Measurements from ENCODE around the gene CLK4. TPM values are rescaled to one million over a fixed set of nuclear protein-coding genes. Genes with fewer than 3 reads are reported as not detected.

The CLK4 gene
- total and polyA plus RNA-seq, 2 donors from 2014 or later, result 15.4 to 37.8 TPM

DNA sequence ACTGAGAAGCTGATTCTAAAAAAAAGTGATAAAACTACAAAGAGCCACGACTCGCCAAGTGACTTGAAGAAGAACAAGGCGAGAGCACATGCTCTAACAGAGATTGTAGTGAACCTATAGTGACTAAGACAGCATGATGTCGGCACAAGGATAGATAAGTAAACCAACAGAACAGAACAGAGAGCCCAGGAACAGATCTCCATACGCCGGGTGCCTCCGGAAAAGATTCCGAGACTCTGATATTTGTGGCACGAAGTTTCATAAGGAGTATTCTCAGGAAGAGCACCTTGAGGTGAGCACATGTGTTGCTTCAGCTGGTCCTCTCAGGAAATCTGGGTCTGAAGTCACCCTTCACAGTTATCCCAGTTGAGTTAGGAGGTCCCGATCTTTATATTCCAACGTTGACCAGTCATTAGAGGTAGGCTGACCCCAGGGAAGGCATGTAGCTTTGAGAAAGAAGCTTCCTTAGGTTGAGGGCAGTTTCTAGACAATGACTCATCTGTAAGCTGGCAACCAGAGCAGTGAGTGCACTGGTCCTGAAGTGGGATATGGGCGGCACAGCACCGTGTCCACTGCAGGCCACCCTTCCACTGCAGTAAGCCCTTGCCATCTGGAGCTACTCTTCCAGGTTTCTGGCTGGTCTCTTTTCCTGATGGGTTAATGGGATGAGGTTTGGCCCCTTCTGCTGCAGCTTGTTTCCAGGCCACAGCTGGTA lies 13.6 kb upstream of the CLK4 start:
- Histone ChIP-seq H3K9ac (ENCODE audit: low read length in 3 of 3) (no peak overlapping the region), H3K27ac (ENCODE audit: low read depth in 2 of 2, low read length in 2 of 2) (no peak overlapping the region), H3K27me3 (ENCODE audit: control insufficient read depth, insufficient read depth, low read length) (no peaks in the 10 kb centered on the region), H3K4me3 (ENCODE audit: low read length in 3 of 3) (no peak overlapping the region), H3K36me3 (ENCODE audit: control insufficient read depth in 2 of 3, insufficient read depth in 3 of 3, low read length in 3 of 3) (no peaks in the 10 kb centered on the region), H3K9me3 (ENCODE audit: control insufficient read depth in 2 of 3, insufficient read depth in 1 of 3, low read length in 3 of 3) (peaks cover 0 to 11% (median 0%) of the 10 kb centered on the region in 3 donors), H3K4me1 (ENCODE audit: control insufficient read depth in 2 of 3, insufficient read depth in 2 of 3, low read depth in 1 of 3, low read length in 3 of 3) (no peaks in the 10 kb centered on the region)
- FAIRE-seq (no peak), DNase-seq (no peak)
- TF ChIP-seq, protein P1, sequence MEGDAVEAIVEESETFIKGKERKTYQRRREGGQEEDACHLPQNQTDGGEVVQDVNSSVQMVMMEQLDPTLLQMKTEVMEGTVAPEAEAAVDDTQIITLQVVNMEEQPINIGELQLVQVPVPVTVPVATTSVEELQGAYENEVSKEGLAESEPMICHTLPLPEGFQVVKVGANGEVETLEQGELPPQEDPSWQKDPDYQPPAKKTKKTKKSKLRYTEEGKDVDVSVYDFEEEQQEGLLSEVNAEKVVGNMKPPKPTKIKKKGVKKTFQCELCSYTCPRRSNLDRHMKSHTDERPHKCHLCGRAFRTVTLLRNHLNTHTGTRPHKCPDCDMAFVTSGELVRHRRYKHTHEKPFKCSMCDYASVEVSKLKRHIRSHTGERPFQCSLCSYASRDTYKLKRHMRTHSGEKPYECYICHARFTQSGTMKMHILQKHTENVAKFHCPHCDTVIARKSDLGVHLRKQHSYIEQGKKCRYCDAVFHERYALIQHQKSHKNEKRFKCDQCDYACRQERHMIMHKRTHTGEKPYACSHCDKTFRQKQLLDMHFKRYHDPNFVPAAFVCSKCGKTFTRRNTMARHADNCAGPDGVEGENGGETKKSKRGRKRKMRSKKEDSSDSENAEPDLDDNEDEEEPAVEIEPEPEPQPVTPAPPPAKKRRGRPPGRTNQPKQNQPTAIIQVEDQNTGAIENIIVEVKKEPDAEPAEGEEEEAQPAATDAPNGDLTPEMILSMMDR (IDR thresholded peaks at IDR 0.05; ENCODE audit: borderline replicate concordance, extremely low read depth, insufficient read depth), result no peak
- intact Hi-C loops (cut with DNase I), result no loop called here

DNA sequence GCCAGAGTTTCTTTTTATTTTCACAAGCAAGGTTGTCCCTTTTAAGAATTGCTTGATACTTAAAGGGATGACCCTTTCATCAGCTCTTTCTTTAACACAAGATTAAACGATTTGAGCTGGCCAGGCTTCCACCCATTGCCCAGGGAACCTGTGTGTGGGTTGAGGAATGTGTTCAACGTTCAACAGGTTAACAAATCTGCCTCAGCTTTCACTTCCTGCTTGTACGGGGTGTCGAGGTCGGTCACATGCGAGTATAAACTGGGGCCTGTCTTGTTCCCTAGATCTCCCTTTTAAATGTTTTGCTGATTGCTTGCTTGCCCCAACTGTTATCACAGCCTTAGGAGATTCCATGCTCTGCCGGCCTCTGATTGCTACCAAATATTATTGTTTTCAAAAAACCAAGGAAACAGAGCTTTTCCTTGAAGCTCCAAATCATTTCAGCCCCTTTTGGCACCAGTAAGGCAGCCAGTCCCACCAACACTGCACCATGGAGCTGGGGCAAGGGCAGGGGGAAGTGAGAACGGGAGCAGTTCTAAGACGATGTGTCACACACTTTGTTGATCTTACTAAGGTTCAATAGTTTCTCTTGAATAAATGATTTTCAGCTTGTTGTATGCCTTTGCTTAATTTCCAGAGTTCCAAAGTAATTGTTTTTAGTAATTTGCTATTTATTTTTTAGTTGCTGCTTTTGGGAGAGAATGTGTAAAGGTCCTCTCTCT lies 10.7 kb upstream of the CLK4 start:
- intact Hi-C loops (cut with DNase I), result no loop called here
- Histone ChIP-seq H3K4me1 (ENCODE audit: control insufficient read depth in 2 of 3, insufficient read depth in 2 of 3, low read depth in 1 of 3, low read length in 3 of 3) (no peaks in the 10 kb centered on the region), H3K27ac (ENCODE audit: low read depth in 2 of 2, low read length in 2 of 2) (no peak overlapping the region), H3K27me3 (ENCODE audit: control insufficient read depth, insufficient read depth, low read length) (no peaks in the 10 kb centered on the region), H3K36me3 (ENCODE audit: control insufficient read depth in 2 of 3, insufficient read depth in 3 of 3, low read length in 3 of 3) (no peaks in the 10 kb centered on the region), H3K9ac (ENCODE audit: low read length in 3 of 3) (no peak overlapping the region), H3K9me3 (ENCODE audit: control insufficient read depth in 2 of 3, insufficient read depth in 1 of 3, low read length in 3 of 3) (peaks cover 0 to 7% (median 0%) of the 10 kb centered on the region in 3 donors), H3K4me3 (ENCODE audit: low read length in 3 of 3) (no peak overlapping the region)
- DNase-seq (no peak), FAIRE-seq (no peak)
- TF ChIP-seq, protein P1 (IDR thresholded peaks at IDR 0.05; ENCODE audit: borderline replicate concordance, extremely low read depth, insufficient read depth), result no peak

- Histone ChIP-seq H3K9ac (ENCODE audit: low read length in 3 of 3) (no peak overlapping the region), H3K36me3 (ENCODE audit: control insufficient read depth in 2 of 3, insufficient read depth in 3 of 3, low read length in 3 of 3) (no peaks in the 10 kb centered on the region), H3K4me1 (ENCODE audit: control insufficient read depth in 2 of 3, insufficient read depth in 2 of 3, low read depth in 1 of 3, low read length in 3 of 3) (no peaks in the 10 kb centered on the region), H3K4me3 (ENCODE audit: low read length in 3 of 3) (no peak overlapping the region), H3K27me3 (ENCODE audit: control insufficient read depth, insufficient read depth, low read length) (no peaks in the 10 kb centered on the region), H3K27ac (ENCODE audit: low read depth in 2 of 2, low read length in 2 of 2) (no peak overlapping the region), H3K9me3 (ENCODE audit: control insufficient read depth in 2 of 3, insufficient read depth in 1 of 3, low read length in 3 of 3) (no peaks in the 10 kb centered on the region)
- FAIRE-seq (no peak), DNase-seq (no peak)
- intact Hi-C loops (cut with DNase I), result no loop called here
- TF ChIP-seq, protein P1 (IDR thresholded peaks at IDR 0.05; ENCODE audit: borderline replicate concordance, extremely low read depth, insufficient read depth), result no peak
These were observed 5.4 kb upstream of the CLK4 start for GRCh38 chr5:178632285-178632684.

Measured in kidney (tissue), 14 donors.